PFSK-1 (cell line): Measurements from ENCODE around the gene DNTTIP2.

Source experiments
- FOXP2 ChIP-seq: optimal IDR thresholded peaks from 2 replicates; pipeline ENCODE3; 2011; ENCODE audit warnings: borderline replicate concordance, control low read depth, inconsistent platforms; ENCODE audit not compliant: insufficient read depth; ENCODE audit errors: extremely low read length, extremely low read depth
- POLR2AphosphoS5 ChIP-seq: IDR thresholded peaks from 2 replicates; pipeline ENCODE4 v1.6.1; 2012; ENCODE audit warnings: low read depth, mild to moderate bottlenecking, control low read depth, low read length, moderate library complexity
- REST ChIP-seq, 2 experiments: IDR thresholded peaks; 2 replicates each; pipeline versions ENCODE4 v1.6.1 to v1.8.0; 2011 to 2012; ENCODE audit warnings: low read depth in 2 of 2, low read length in 2 of 2, control low read depth in 1 of 2, inconsistent platforms in 1 of 2, mild to moderate bottlenecking in 1 of 2, moderate library complexity in 1 of 2; ENCODE audit not compliant: insufficient read depth in 1 of 2
- SIN3A ChIP-seq: IDR thresholded peaks from 2 replicates; pipeline ENCODE4 v1.6.1; 2012; ENCODE audit warnings: mild to moderate bottlenecking, low read length, moderate library complexity, borderline replicate concordance; ENCODE audit not compliant: insufficient read depth
- TAF1 ChIP-seq: IDR thresholded peaks from 2 replicates; pipeline ENCODE4 v1.6.1; 2012; ENCODE audit warnings: low read length, control low read depth, borderline replicate concordance; ENCODE audit not compliant: insufficient read depth

The DNTTIP2 gene

GRCh38 chr1:93905734-93906133 is 26.7 kb upstream of the DNTTIP2 start:
- TF ChIP-seq SIN3A: no peak
- TF ChIP-seq REST (IDR thresholded peaks at IDR 0.05; ENCODE audit: insufficient read depth in 1 of 2, low read depth in 2 of 2, low read length in 2 of 2): no peak
- TF ChIP-seq FOXP2: no peak
- no peak for TF ChIP-seq POLR2AphosphoS5
- no peak for TF ChIP-seq TAF1

GRCh38 chr1:93905051-93905450 is 26.0 kb upstream of the DNTTIP2 start:
- no peak for TF ChIP-seq SIN3A
- TF ChIP-seq TAF1: no peak
- no peak for TF ChIP-seq POLR2AphosphoS5
- no peak for TF ChIP-seq FOXP2
- no peak for TF ChIP-seq REST (IDR thresholded peaks at IDR 0.05; ENCODE audit: insufficient read depth in 1 of 2, low read depth in 2 of 2, low read length in 2 of 2)

- TF ChIP-seq REST (IDR thresholded peaks at IDR 0.05; ENCODE audit: insufficient read depth in 1 of 2, low read depth in 2 of 2, low read length in 2 of 2) (no peak), POLR2AphosphoS5 (no peak), SIN3A (no peak), FOXP2 (no peak), TAF1 (no peak)
These were observed 25.2 kb upstream of the DNTTIP2 start for GRCh38 chr1:93904228-93904627.

- TF ChIP-seq SIN3A: no peak
- no peak for TF ChIP-seq FOXP2
- TF ChIP-seq POLR2AphosphoS5: 0 out of 2 replicates have a peak, but pooled peaks have one; percentile 21
These were observed 21.9 kb upstream of the DNTTIP2 start for GRCh38 chr1:93900723-93901504.

GRCh38 chr1:93899543-93900207 is 20.7 kb upstream of the DNTTIP2 start:
- no peak for TF ChIP-seq SIN3A
- no peak for TF ChIP-seq REST (IDR thresholded peaks at IDR 0.05; ENCODE audit: insufficient read depth in 1 of 2, low read depth in 2 of 2, low read length in 2 of 2)
- no peak for TF ChIP-seq FOXP2
- TF ChIP-seq TAF1: no peak
- no peak for TF ChIP-seq POLR2AphosphoS5
